ENCODE results near the gene RXRA. TPM values are rescaled to one million over a fixed set of nuclear protein-coding genes. Genes with fewer than 3 reads are reported as not detected.

The RXRA gene
- total and polyA plus RNA-seq, 2 of the 13 experiments (the other 11 are each of a cell fraction or from before 2014, with no cell fraction given) = 18.9 to 29.2 TPM

DNA sequence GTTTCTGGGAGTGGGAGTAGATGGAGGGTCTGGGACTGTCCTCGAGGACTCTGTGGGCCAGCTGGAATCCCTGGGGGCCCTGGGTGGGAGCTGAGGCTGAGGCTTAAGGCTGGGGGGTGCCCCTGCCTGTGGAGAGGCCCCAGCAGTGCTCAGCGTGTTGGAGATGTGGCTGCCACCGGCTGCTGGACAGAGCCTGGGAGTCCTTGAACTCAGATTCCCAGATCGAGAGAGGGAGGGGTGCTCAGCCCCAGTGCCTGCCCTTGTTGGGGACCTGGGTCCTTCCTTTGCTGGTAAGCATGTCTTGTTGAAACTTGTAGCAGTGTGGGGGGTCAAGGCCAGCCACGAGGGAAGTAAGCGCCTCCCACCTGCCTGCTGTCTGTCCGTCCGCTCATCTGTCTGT, 10.7 kb downstream of the RXRA start:
- peaks cover 81% of the 10 kb centered on the region for H3K4me1 ChIP-seq (ENCODE audit: insufficient read depth, low read length)
- ATAC-seq (no peak), DNase-seq (ENCODE audit: low spot score) (no peak), FAIRE-seq (no peak)
- CTCF ChIA-PET (ENCODE audit: low intra/inter-chr PET ratio, low total read pairs) = no interaction called here
- peaks cover 99% of the 10 kb centered on the region for H3K79me2 ChIP-seq (ENCODE audit: insufficient read depth, low read length)
- intact Hi-C loops (cut with micrococcal nuclease; ENCODE audit: unreplicated experiment) (no loop called here), in situ Hi-C loops (cut with HindIII; ENCODE audit: extremely low pct_ligation_motif_present, low pct_unique_long_range_greater_than_20kb) (loop anchor here (10.0 kb wide), 1 partner anchor 272 kb away; the partner anchor contains the start of gene BRD3)
- BruUV-seq (replicated peaks) = no TSS peak
- H3K9me3 ChIP-seq (ENCODE audit: low read length) = no peaks in the 10 kb centered on the region
- WGBS (ENCODE audit: low lambda C conversion rate) = 71% methylated on average over 5 of the region's 8 CpGs
- no peak overlapping the region; a peak in 1 of 6 replicates for H3K4me3 ChIP-seq (replicated peaks in 1 of 3; ENCODE audit: insufficient read depth in 1 of 3, low read depth in 2 of 3, low read length in 3 of 3)
- peak overlapping the region; percentile 48 for H3K4me2 ChIP-seq (ENCODE audit: low read depth, low read length)
- H3K9ac ChIP-seq (ENCODE audit: insufficient read depth, low read depth, low read length) = peak overlapping the region; percentile 5; the same call in 1 of the 2 replicates
- H3K36me3 ChIP-seq (replicated peaks in 1 of 2; ENCODE audit: control insufficient read depth in 1 of 2, insufficient read depth in 2 of 2, low read length in 2 of 2) = peaks cover 4 to 7% of the 10 kb centered on the region in 2 experiments; a peak in 2 of 5 replicates
- H3K27ac ChIP-seq (ENCODE audit: extremely low read length, insufficient read depth, low read length) = peak overlapping the region; percentile 65
- H2AFZ ChIP-seq (ENCODE audit: low read length) = no peak overlapping the region
- POLR2A ChIA-PET = no interaction called here
- no peaks in the 10 kb centered on the region for H3K27me3 ChIP-seq (ENCODE audit: control insufficient read depth in 1 of 2, insufficient read depth in 2 of 2, low read length in 2 of 2)
- peaks cover 95% of the 10 kb centered on the region for H4K20me1 ChIP-seq (ENCODE audit: insufficient read depth, low read length)
- TF ChIP-seq, protein P1, sequence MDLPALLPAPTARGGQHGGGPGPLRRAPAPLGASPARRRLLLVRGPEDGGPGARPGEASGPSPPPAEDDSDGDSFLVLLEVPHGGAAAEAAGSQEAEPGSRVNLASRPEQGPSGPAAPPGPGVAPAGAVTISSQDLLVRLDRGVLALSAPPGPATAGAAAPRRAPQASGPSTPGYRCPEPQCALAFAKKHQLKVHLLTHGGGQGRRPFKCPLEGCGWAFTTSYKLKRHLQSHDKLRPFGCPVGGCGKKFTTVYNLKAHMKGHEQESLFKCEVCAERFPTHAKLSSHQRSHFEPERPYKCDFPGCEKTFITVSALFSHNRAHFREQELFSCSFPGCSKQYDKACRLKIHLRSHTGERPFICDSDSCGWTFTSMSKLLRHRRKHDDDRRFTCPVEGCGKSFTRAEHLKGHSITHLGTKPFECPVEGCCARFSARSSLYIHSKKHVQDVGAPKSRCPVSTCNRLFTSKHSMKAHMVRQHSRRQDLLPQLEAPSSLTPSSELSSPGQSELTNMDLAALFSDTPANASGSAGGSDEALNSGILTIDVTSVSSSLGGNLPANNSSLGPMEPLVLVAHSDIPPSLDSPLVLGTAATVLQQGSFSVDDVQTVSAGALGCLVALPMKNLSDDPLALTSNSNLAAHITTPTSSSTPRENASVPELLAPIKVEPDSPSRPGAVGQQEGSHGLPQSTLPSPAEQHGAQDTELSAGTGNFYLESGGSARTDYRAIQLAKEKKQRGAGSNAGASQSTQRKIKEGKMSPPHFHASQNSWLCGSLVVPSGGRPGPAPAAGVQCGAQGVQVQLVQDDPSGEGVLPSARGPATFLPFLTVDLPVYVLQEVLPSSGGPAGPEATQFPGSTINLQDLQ (CRISPR knock-in tag; IDR thresholded peaks at IDR 0.05) = no peak
- TF ChIP-seq, protein P2, sequence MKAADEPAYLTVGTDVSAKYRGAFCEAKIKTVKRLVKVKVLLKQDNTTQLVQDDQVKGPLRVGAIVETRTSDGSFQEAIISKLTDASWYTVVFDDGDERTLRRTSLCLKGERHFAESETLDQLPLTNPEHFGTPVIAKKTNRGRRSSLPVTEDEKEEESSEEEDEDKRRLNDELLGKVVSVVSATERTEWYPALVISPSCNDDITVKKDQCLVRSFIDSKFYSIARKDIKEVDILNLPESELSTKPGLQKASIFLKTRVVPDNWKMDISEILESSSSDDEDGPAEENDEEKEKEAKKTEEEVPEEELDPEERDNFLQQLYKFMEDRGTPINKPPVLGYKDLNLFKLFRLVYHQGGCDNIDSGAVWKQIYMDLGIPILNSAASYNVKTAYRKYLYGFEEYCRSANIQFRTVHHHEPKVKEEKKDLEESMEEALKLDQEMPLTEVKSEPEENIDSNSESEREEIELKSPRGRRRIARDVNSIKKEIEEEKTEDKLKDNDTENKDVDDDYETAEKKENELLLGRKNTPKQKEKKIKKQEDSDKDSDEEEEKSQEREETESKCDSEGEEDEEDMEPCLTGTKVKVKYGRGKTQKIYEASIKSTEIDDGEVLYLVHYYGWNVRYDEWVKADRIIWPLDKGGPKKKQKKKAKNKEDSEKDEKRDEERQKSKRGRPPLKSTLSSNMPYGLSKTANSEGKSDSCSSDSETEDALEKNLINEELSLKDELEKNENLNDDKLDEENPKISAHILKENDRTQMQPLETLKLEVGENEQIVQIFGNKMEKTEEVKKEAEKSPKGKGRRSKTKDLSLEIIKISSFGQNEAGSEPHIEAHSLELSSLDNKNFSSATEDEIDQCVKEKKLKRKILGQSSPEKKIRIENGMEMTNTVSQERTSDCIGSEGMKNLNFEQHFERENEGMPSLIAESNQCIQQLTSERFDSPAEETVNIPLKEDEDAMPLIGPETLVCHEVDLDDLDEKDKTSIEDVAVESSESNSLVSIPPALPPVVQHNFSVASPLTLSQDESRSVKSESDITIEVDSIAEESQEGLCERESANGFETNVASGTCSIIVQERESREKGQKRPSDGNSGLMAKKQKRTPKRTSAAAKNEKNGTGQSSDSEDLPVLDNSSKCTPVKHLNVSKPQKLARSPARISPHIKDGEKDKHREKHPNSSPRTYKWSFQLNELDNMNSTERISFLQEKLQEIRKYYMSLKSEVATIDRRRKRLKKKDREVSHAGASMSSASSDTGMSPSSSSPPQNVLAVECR (CRISPR knock-in tag; IDR thresholded peaks at IDR 0.05; ENCODE audit: borderline replicate concordance) = peak; percentile 21; the same call in 1 of the 2 replicates
- TF ChIP-seq ZSCAN25 (CRISPR knock-in tag; IDR thresholded peaks at IDR 0.05) = peak; percentile 54; the same call in 1 of the 2 replicates
- 0 out of 2 replicates have a peak, but pooled peaks have one; percentile 5 for TF ChIP-seq TBX2 (CRISPR knock-in tag; IDR thresholded peaks at IDR 0.05; ENCODE audit: borderline replicate concordance)
- 0 out of 2 replicates have a peak, but pooled peaks have one; percentile 18 for TF ChIP-seq RARA (CRISPR knock-in tag; IDR thresholded peaks at IDR 0.05)
- TF ChIP-seq KDM4B (CRISPR knock-in tag; IDR thresholded peaks at IDR 0.05) = no peak
- TF ChIP-seq MIER2 (CRISPR knock-in tag; IDR thresholded peaks at IDR 0.05) = peak; percentile 56; the same call in 1 of the 2 replicates
- TF ChIP-seq ZNF441 (CRISPR knock-in tag; IDR thresholded peaks at IDR 0.05; ENCODE audit: borderline replicate concordance) = no peak
- peak; percentile 23; the same call in 1 of the 2 replicates for TF ChIP-seq ZFY (CRISPR knock-in tag; IDR thresholded peaks at IDR 0.05)
- TF ChIP-seq, protein P3, sequence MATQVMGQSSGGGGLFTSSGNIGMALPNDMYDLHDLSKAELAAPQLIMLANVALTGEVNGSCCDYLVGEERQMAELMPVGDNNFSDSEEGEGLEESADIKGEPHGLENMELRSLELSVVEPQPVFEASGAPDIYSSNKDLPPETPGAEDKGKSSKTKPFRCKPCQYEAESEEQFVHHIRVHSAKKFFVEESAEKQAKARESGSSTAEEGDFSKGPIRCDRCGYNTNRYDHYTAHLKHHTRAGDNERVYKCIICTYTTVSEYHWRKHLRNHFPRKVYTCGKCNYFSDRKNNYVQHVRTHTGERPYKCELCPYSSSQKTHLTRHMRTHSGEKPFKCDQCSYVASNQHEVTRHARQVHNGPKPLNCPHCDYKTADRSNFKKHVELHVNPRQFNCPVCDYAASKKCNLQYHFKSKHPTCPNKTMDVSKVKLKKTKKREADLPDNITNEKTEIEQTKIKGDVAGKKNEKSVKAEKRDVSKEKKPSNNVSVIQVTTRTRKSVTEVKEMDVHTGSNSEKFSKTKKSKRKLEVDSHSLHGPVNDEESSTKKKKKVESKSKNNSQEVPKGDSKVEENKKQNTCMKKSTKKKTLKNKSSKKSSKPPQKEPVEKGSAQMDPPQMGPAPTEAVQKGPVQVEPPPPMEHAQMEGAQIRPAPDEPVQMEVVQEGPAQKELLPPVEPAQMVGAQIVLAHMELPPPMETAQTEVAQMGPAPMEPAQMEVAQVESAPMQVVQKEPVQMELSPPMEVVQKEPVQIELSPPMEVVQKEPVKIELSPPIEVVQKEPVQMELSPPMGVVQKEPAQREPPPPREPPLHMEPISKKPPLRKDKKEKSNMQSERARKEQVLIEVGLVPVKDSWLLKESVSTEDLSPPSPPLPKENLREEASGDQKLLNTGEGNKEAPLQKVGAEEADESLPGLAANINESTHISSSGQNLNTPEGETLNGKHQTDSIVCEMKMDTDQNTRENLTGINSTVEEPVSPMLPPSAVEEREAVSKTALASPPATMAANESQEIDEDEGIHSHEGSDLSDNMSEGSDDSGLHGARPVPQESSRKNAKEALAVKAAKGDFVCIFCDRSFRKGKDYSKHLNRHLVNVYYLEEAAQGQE (IDR thresholded peaks at IDR 0.05; ENCODE audit: borderline replicate concordance in 1 of 2, low read depth in 1 of 2, low read length in 2 of 2) = peak in 1 of 2 experiments; percentile 85; a peak in 2 of 4 replicates
- TF ChIP-seq ZNF136 (CRISPR knock-in tag; IDR thresholded peaks at IDR 0.05; ENCODE audit: low read depth) = no peak
- TF ChIP-seq PCBP2 (optimal IDR thresholded peaks at IDR 0.05; ENCODE audit: low read depth, low read length, poor library complexity, severe bottlenecking) = no peak
